ENCODE measurements around the gene SLC2A4RG. TPM values are rescaled to one million over a fixed set of nuclear protein-coding genes. Genes with fewer than 3 reads are reported as not detected.
A peak's percentile ranks its signal among the peaks of the same experiment; 100 is the strongest.

Gene SLC2A4RG
- polyA plus RNA-seq, 2 donors: 43.8 to 77.5 TPM

- H3K9me3 ChIP-seq (ENCODE audit: control insufficient read depth in 2 of 2, insufficient read depth in 1 of 2, low read depth in 1 of 2, low read length in 1 of 2): no peaks in the 10 kb centered on the region
- no peak overlapping the region for H3K27ac ChIP-seq (ENCODE audit: low read depth in 2 of 2, low read length in 1 of 2)
- peaks cover 0 to 38% of the 10 kb centered on the region in 2 donors for H3K36me3 ChIP-seq (ENCODE audit: control insufficient read depth in 2 of 2, insufficient read depth in 2 of 2, low read length in 1 of 2)
- no peaks in the 10 kb centered on the region for H3K27me3 ChIP-seq (ENCODE audit: control insufficient read depth in 1 of 2, insufficient read depth in 2 of 2, low read length in 2 of 2)
- H3K4me1 ChIP-seq (ENCODE audit: control insufficient read depth in 2 of 2, insufficient read depth in 2 of 2, low read length in 1 of 2): peaks cover 6 to 36% of the 10 kb centered on the region in 2 donors
- WGBS, 2 donors: 90 to 91% methylated on average over 48 of the region's 48 CpGs
- H3K4me3 ChIP-seq (ENCODE audit: low read depth in 1 of 2, low read length in 2 of 2): no peak overlapping the region
These were observed 4.4 kb upstream of the SLC2A4RG start for GRCh38 chr20:63734946-63735858.

GRCh38 chr20:63735859-63736718 is 3.5 kb upstream of the SLC2A4RG start, which contains the start of gene LIME1:
LIME1 (plus strand) TSS chr20:63736664; CDS start chr20:63737550, 886 bp downstream.
- no peaks in the 10 kb centered on the region for H3K9me3 ChIP-seq (ENCODE audit: control insufficient read depth in 2 of 2, insufficient read depth in 1 of 2, low read depth in 1 of 2, low read length in 1 of 2)
- H3K27me3 ChIP-seq (ENCODE audit: control insufficient read depth in 1 of 2, insufficient read depth in 2 of 2, low read length in 2 of 2): no peaks in the 10 kb centered on the region
- H3K4me3 ChIP-seq (ENCODE audit: low read depth in 1 of 2, low read length in 2 of 2): peak within 1 kb of the TSS; percentile 25 to 51
- H3K27ac ChIP-seq (ENCODE audit: low read depth in 2 of 2, low read length in 1 of 2): peak within 1 kb of the TSS; percentile 38 to 49
- peaks cover 0 to 35% of the 10 kb centered on the region in 2 donors for H3K36me3 ChIP-seq (ENCODE audit: control insufficient read depth in 2 of 2, insufficient read depth in 2 of 2, low read length in 1 of 2)
- WGBS, 2 donors: 49 to 52% methylated on average over 29 to 31 of the region's 31 CpGs
- peaks cover 6 to 34% of the 10 kb centered on the region in 2 donors for H3K4me1 ChIP-seq (ENCODE audit: control insufficient read depth in 2 of 2, insufficient read depth in 2 of 2, low read length in 1 of 2)

- H3K4me1 ChIP-seq (ENCODE audit: control insufficient read depth in 2 of 2, insufficient read depth in 2 of 2, low read length in 1 of 2): peaks cover 6 to 32% of the 10 kb centered on the region in 2 donors
- WGBS, 2 donors: 23 to 28% methylated on average over 29 to 30 of the region's 30 CpGs
- H3K27ac ChIP-seq (ENCODE audit: low read depth in 2 of 2, low read length in 1 of 2): peak overlapping the region; percentile 27 to 49
- H3K4me3 ChIP-seq (ENCODE audit: low read depth in 1 of 2, low read length in 2 of 2): peak overlapping the region; percentile 25 to 51
- peaks cover 0 to 32% of the 10 kb centered on the region in 2 donors for H3K36me3 ChIP-seq (ENCODE audit: control insufficient read depth in 2 of 2, insufficient read depth in 2 of 2, low read length in 1 of 2)
- H3K27me3 ChIP-seq (ENCODE audit: control insufficient read depth in 1 of 2, insufficient read depth in 2 of 2, low read length in 2 of 2): no peaks in the 10 kb centered on the region
- H3K9me3 ChIP-seq (ENCODE audit: control insufficient read depth in 2 of 2, insufficient read depth in 1 of 2, low read depth in 1 of 2, low read length in 1 of 2): no peaks in the 10 kb centered on the region
These were observed 2.5 kb upstream of the SLC2A4RG start for GRCh38 chr20:63736893-63737694.

- whole genome bisulfite sequencing, 2 donors: 3 to 13% methylated on average over 15 to 26 of the region's 26 CpGs
- H3K27ac ChIP-seq (ENCODE audit: low read depth in 2 of 2, low read length in 1 of 2): peak overlapping the region; percentile 27 to 49
- peaks cover 0 to 32% of the 10 kb centered on the region in 2 donors for H3K36me3 ChIP-seq (ENCODE audit: control insufficient read depth in 2 of 2, insufficient read depth in 2 of 2, low read length in 1 of 2)
- H3K9me3 ChIP-seq (ENCODE audit: control insufficient read depth in 2 of 2, insufficient read depth in 1 of 2, low read depth in 1 of 2, low read length in 1 of 2): no peaks in the 10 kb centered on the region
- H3K4me3 ChIP-seq (ENCODE audit: low read depth in 1 of 2, low read length in 2 of 2): peak overlapping the region; percentile 25 to 51
- peaks cover 6 to 31% of the 10 kb centered on the region in 2 donors for H3K4me1 ChIP-seq (ENCODE audit: control insufficient read depth in 2 of 2, insufficient read depth in 2 of 2, low read length in 1 of 2)
- H3K27me3 ChIP-seq (ENCODE audit: control insufficient read depth in 1 of 2, insufficient read depth in 2 of 2, low read length in 2 of 2): no peaks in the 10 kb centered on the region
These were observed 2.0 kb upstream of the SLC2A4RG start for GRCh38 chr20:63737695-63737944.

- H3K36me3 ChIP-seq (ENCODE audit: control insufficient read depth in 2 of 2, insufficient read depth in 2 of 2, low read length in 1 of 2): peaks cover 0 to 34% of the 10 kb centered on the region in 2 donors
- WGBS, 2 donors: 19 to 23% methylated on average over 37 to 43 of the region's 43 CpGs
- H3K9me3 ChIP-seq (ENCODE audit: control insufficient read depth in 2 of 2, insufficient read depth in 1 of 2, low read depth in 1 of 2, low read length in 1 of 2): no peaks in the 10 kb centered on the region
- H3K4me3 ChIP-seq (ENCODE audit: low read depth in 1 of 2, low read length in 2 of 2): peak overlapping the region; percentile 25 to 51
- H3K27ac ChIP-seq (ENCODE audit: low read depth in 2 of 2, low read length in 1 of 2): peak overlapping the region in 1 of 2 donors; percentile 77
- no peaks in the 10 kb centered on the region for H3K27me3 ChIP-seq (ENCODE audit: control insufficient read depth in 1 of 2, insufficient read depth in 2 of 2, low read length in 2 of 2)
- peaks cover 6 to 27% of the 10 kb centered on the region in 2 donors for H3K4me1 ChIP-seq (ENCODE audit: control insufficient read depth in 2 of 2, insufficient read depth in 2 of 2, low read length in 1 of 2)
These were observed 1.5 kb upstream of the SLC2A4RG start for GRCh38 chr20:63737945-63738686.

GRCh38 chr20:63738687-63739129 is 868 bp upstream of the SLC2A4RG start:
- Histone ChIP-seq H3K27me3 (ENCODE audit: control insufficient read depth in 1 of 2, insufficient read depth in 2 of 2, low read length in 2 of 2) (no peaks in the 10 kb centered on the region), H3K4me3 (ENCODE audit: low read depth in 1 of 2, low read length in 2 of 2) (peak overlapping the region; percentile 42 to 47), H3K27ac (ENCODE audit: low read depth in 2 of 2, low read length in 1 of 2) (peak overlapping the region; percentile 62 to 77), H3K4me1 (ENCODE audit: control insufficient read depth in 2 of 2, insufficient read depth in 2 of 2, low read length in 1 of 2) (peaks cover 6 to 26% of the 10 kb centered on the region in 2 donors), H3K9me3 (ENCODE audit: control insufficient read depth in 2 of 2, insufficient read depth in 1 of 2, low read depth in 1 of 2, low read length in 1 of 2) (no peaks in the 10 kb centered on the region), H3K36me3 (ENCODE audit: control insufficient read depth in 2 of 2, insufficient read depth in 2 of 2, low read length in 1 of 2) (peaks cover 0 to 32% of the 10 kb centered on the region in 2 donors)
- 17 to 22% methylated on average over 25 to 26 of the region's 26 CpGs for WGBS, 2 donors

GRCh38 chr20:63740070-63740626 is 572 bp downstream of the SLC2A4RG start:
- 0 to 1% methylated on average over 58 to 80 of the region's 80 CpGs for WGBS, 2 donors
- Histone ChIP-seq H3K4me1 (ENCODE audit: control insufficient read depth in 2 of 2, insufficient read depth in 2 of 2, low read length in 1 of 2) (peaks cover 6 to 26% of the 10 kb centered on the region in 2 donors), H3K27ac (ENCODE audit: low read depth in 2 of 2, low read length in 1 of 2) (peak overlapping the region; percentile 93 to 96)

GRCh38 chr20:63740627-63741353 is 1.2 kb downstream of the SLC2A4RG start:
- WGBS, 2 donors: 2 to 5% methylated on average over 26 to 29 of the region's 29 CpGs
- H3K27ac ChIP-seq (ENCODE audit: low read depth in 2 of 2, low read length in 1 of 2): peak overlapping the region; percentile 93 to 96
- H3K9me3 ChIP-seq (ENCODE audit: control insufficient read depth in 2 of 2, insufficient read depth in 1 of 2, low read depth in 1 of 2, low read length in 1 of 2): no peaks in the 10 kb centered on the region
- peak overlapping the region; percentile 63 to 74 for H3K4me3 ChIP-seq (ENCODE audit: low read depth in 1 of 2, low read length in 2 of 2)
- H3K27me3 ChIP-seq (ENCODE audit: control insufficient read depth in 1 of 2, insufficient read depth in 2 of 2, low read length in 2 of 2): no peaks in the 10 kb centered on the region
- H3K36me3 ChIP-seq (ENCODE audit: control insufficient read depth in 2 of 2, insufficient read depth in 2 of 2, low read length in 1 of 2): peaks cover 0 to 12% of the 10 kb centered on the region in 2 donors
- H3K4me1 ChIP-seq (ENCODE audit: control insufficient read depth in 2 of 2, insufficient read depth in 2 of 2, low read length in 1 of 2): peaks cover 6 to 26% of the 10 kb centered on the region in 2 donors

More at GRCh38 chr20:63740070-63740626, 572 bp downstream of the SLC2A4RG start:
- peak overlapping the region; percentile 63 to 74 for H3K4me3 ChIP-seq (ENCODE audit: low read depth in 1 of 2, low read length in 2 of 2)
- peaks cover 0 to 18% of the 10 kb centered on the region in 2 donors for H3K36me3 ChIP-seq (ENCODE audit: control insufficient read depth in 2 of 2, insufficient read depth in 2 of 2, low read length in 1 of 2)
- H3K9me3 ChIP-seq (ENCODE audit: control insufficient read depth in 2 of 2, insufficient read depth in 1 of 2, low read depth in 1 of 2, low read length in 1 of 2): no peaks in the 10 kb centered on the region
- H3K27me3 ChIP-seq (ENCODE audit: control insufficient read depth in 1 of 2, insufficient read depth in 2 of 2, low read length in 2 of 2): no peaks in the 10 kb centered on the region
